ENCODE measurements around the gene RPS2.

The RPS2 gene

GRCh38 chr16:1998852-1999801 lies 34.5 kb upstream of the RPS2 start:
- no peak for DNase-seq (ENCODE audit: low read depth, low spot score)

GRCh38 chr16:1998360-1998835 lies 33.8 kb upstream of the RPS2 start:
- DNase-seq (ENCODE audit: low read depth, low spot score): no peak

GRCh38 chr16:1997494-1998359 lies 33.1 kb upstream of the RPS2 start:
- no peak for DNase-seq (ENCODE audit: low read depth, low spot score)

- no peak for DNase-seq (ENCODE audit: low read depth, low spot score)
These were observed 29.1 kb upstream of the RPS2 start for GRCh38 chr16:1993731-1994131.

- no peak for DNase-seq (ENCODE audit: low read depth, low spot score)
These were observed 28.2 kb upstream of the RPS2 start for GRCh38 chr16:1992704-1993317.

GRCh38 chr16:1991948-1992703 lies 27.5 kb upstream of the RPS2 start:
- peak; percentile 96 for DNase-seq (ENCODE audit: low read depth, low spot score)

- no peak for DNase-seq (ENCODE audit: low read depth, low spot score)
These were observed 26.9 kb upstream of the RPS2 start for GRCh38 chr16:1991588-1991947.

GRCh38 chr16:1991135-1991551 lies 26.5 kb upstream of the RPS2 start:
- DNase-seq (ENCODE audit: low read depth, low spot score): no peak

GRCh38 chr16:1990351-1991134 lies 25.9 kb upstream of the RPS2 start:
- DNase-seq (ENCODE audit: low read depth, low spot score): no peak

- DNase-seq (ENCODE audit: low read depth, low spot score): no peak
These were observed 25.4 kb upstream of the RPS2 start for GRCh38 chr16:1990101-1990350.

- no peak for DNase-seq (ENCODE audit: low read depth, low spot score)
These were observed 24.8 kb upstream of the RPS2 start, which contains the start of gene SYNGR3 for GRCh38 chr16:1989209-1990100. Gene SYNGR3 (plus strand): TSS chr16:1989970. CDS start chr16:1990103, 133 bp downstream.

GRCh38 chr16:1987198-1987597 lies 22.6 kb upstream of the RPS2 start:
- no peak for DNase-seq (ENCODE audit: low read depth, low spot score)

- no peak for DNase-seq (ENCODE audit: low read depth, low spot score)
These were observed 21.0 kb upstream of the RPS2 start for GRCh38 chr16:1985466-1986150.

GRCh38 chr16:1984347-1985225 lies 20.0 kb upstream of the RPS2 start:
- no peak for DNase-seq (ENCODE audit: low read depth, low spot score)

- peak; percentile 97 for DNase-seq (ENCODE audit: low read depth, low spot score)
These were observed 19.1 kb upstream of the RPS2 start, which contains the start of gene GFER for GRCh38 chr16:1983544-1984346. Gene GFER (plus strand): TSS chr16:1984193. CDS start chr16:1984219, 26 bp downstream.

GRCh38 chr16:1982991-1983543 lies 18.4 kb upstream of the RPS2 start:
- DNase-seq (ENCODE audit: low read depth, low spot score): no peak

GRCh38 chr16:1982013-1982433 lies 17.4 kb upstream of the RPS2 start:
- no peak for DNase-seq (ENCODE audit: low read depth, low spot score)

Measured in astrocyte of the hippocampus (primary cell).